Chondrocyte (in vitro differentiated cells): ENCODE measurements around the gene FDX1. TPM values are rescaled to one million over a fixed set of nuclear protein-coding genes. Genes with fewer than 3 reads are reported as not detected.

Source experiments
- DNase-seq: peaks from one replicate; pipeline ENCODE4 v3.0.0; 2021; ENCODE audit warnings: mixed read lengths, low spot score
- H3K27ac Mint-ChIP-seq: one replicate; pipeline ENCODE4 v1.8.0; 2021; ENCODE audit warnings: mild to moderate bottlenecking, moderate library complexity, mixed read lengths; ENCODE audit not compliant: unreplicated experiment
- H3K27me3 Mint-ChIP-seq: 2 replicates; pipeline ENCODE4 v1.8.0; 2021; ENCODE audit warnings: low read depth, mixed read lengths
- H3K36me3 Mint-ChIP-seq: 2 replicates; pipeline ENCODE4 v1.8.0; 2021; ENCODE audit warnings: low read depth, mixed read lengths
- H3K4me1 Mint-ChIP-seq: 2 replicates; pipeline ENCODE4 v1.8.0; 2021; ENCODE audit warnings: low read depth, mild to moderate bottlenecking, mixed read lengths
- H3K4me3 Mint-ChIP-seq: one replicate; pipeline ENCODE4 v1.8.0; 2021; ENCODE audit warnings: mild to moderate bottlenecking, moderate library complexity, mixed read lengths; ENCODE audit not compliant: unreplicated experiment
- H3K9me3 Mint-ChIP-seq: 2 replicates; pipeline ENCODE4 v1.8.0; 2021; ENCODE audit warnings: low read depth, mixed read lengths
- total RNA-seq: library from RNA; stranded (reverse); gene quantifications from 3 replicates; pipeline ENCODE4 v1.2.1, GENCODE V29; 2021
- TF ChIP-seq, protein P1 (sequence below): fragments of 200-600 bp; sonication (generic); IDR thresholded peaks from 2 replicates; pipeline ENCODE4 v1.5.0; 2021; ENCODE audit warnings: antibody characterized with exemption, mild to moderate bottlenecking, moderate library complexity

Gene FDX1
- total RNA-seq, 1 donor from 2014 or later, result 5.6 TPM

GRCh38 chr11:110470716-110471115 is 41.0 kb downstream of the FDX1 start:
- TF ChIP-seq, protein P1, sequence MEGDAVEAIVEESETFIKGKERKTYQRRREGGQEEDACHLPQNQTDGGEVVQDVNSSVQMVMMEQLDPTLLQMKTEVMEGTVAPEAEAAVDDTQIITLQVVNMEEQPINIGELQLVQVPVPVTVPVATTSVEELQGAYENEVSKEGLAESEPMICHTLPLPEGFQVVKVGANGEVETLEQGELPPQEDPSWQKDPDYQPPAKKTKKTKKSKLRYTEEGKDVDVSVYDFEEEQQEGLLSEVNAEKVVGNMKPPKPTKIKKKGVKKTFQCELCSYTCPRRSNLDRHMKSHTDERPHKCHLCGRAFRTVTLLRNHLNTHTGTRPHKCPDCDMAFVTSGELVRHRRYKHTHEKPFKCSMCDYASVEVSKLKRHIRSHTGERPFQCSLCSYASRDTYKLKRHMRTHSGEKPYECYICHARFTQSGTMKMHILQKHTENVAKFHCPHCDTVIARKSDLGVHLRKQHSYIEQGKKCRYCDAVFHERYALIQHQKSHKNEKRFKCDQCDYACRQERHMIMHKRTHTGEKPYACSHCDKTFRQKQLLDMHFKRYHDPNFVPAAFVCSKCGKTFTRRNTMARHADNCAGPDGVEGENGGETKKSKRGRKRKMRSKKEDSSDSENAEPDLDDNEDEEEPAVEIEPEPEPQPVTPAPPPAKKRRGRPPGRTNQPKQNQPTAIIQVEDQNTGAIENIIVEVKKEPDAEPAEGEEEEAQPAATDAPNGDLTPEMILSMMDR, result no peak
- DNase-seq, result no peak
- no peaks in the 10 kb centered on the region for H3K27me3 Mint-ChIP-seq
- no peaks in the 10 kb centered on the region for H3K9me3 Mint-ChIP-seq
- H3K27ac Mint-ChIP-seq, result no peak overlapping the region
- no peaks in the 10 kb centered on the region for H3K36me3 Mint-ChIP-seq
- H3K4me1 Mint-ChIP-seq, result peaks cover 24% of the 10 kb centered on the region
- no peak overlapping the region for H3K4me3 Mint-ChIP-seq

DNA sequence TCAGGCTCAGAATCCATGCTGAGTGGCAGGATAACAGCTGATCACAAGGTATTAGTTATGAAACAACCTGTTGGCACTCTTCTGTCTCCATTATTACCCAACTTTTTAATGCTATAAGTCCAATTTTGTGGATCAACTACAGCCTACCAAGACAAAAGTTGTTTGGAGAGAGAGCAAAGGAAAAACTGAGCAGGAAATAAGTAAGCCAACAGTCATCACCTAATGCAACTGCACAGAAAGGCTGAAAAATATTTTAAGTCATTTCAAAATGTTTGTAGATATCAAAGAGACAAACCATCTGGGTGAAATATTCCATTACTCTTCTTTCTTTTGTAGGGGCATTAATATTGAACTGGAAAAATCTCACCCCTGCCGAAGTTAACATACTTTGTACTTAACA is 41.6 kb downstream of the FDX1 start:
- Mint-ChIP-seq H3K4me1 (peaks cover 22% of the 10 kb centered on the region), H3K4me3 (no peak overlapping the region), H3K9me3 (no peaks in the 10 kb centered on the region), H3K27ac (no peak overlapping the region), H3K36me3 (no peaks in the 10 kb centered on the region), H3K27me3 (no peaks in the 10 kb centered on the region)
- TF ChIP-seq, protein P1, result no peak
- DNase-seq, result no peak

- no peak overlapping the region for H3K4me3 Mint-ChIP-seq
- no peaks in the 10 kb centered on the region for H3K27me3 Mint-ChIP-seq
- no peak overlapping the region for H3K27ac Mint-ChIP-seq
- peaks cover 22% of the 10 kb centered on the region for H3K4me1 Mint-ChIP-seq
- no peak for DNase-seq
- H3K9me3 Mint-ChIP-seq, result no peaks in the 10 kb centered on the region
- H3K36me3 Mint-ChIP-seq, result peaks cover 2% of the 10 kb centered on the region
- TF ChIP-seq, protein P1, result no peak
Observed at GRCh38 chr11:110472858-110473257, 43.1 kb downstream of the FDX1 start.

GRCh38 chr11:110473706-110474105 is 44.0 kb downstream of the FDX1 start:
- peaks cover 2% of the 10 kb centered on the region for H3K36me3 Mint-ChIP-seq
- H3K9me3 Mint-ChIP-seq, result no peaks in the 10 kb centered on the region
- H3K27ac Mint-ChIP-seq, result no peak overlapping the region
- TF ChIP-seq, protein P1, result no peak
- no peaks in the 10 kb centered on the region for H3K27me3 Mint-ChIP-seq
- no peak overlapping the region for H3K4me3 Mint-ChIP-seq
- DNase-seq, result no peak
- peaks cover 22% of the 10 kb centered on the region for H3K4me1 Mint-ChIP-seq

DNA sequence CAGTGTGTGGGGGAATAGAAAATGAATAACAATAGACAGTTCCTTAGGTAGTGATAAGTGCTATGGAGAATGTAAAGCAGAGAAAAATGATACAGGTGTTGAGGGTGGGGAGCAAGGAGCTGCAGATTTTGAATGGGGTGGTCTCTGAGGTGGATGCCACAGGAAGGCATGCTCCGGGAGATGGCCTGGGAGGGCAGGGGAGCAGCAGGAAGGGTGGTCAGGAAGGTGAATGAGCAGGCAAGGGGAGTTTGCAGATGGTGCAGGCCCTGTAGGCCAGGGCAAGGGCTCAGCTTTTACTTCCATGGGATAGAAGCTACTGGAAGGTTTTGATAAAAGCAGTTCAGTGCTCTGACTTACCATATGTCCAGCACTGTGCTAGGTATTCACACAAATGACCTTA is 44.8 kb downstream of the FDX1 start:
- no peak overlapping the region for H3K4me3 Mint-ChIP-seq
- H3K9me3 Mint-ChIP-seq, result no peaks in the 10 kb centered on the region
- no peaks in the 10 kb centered on the region for H3K27me3 Mint-ChIP-seq
- no peak overlapping the region for H3K27ac Mint-ChIP-seq
- TF ChIP-seq, protein P1, result no peak
- peaks cover 2% of the 10 kb centered on the region for H3K36me3 Mint-ChIP-seq
- peaks cover 22% of the 10 kb centered on the region for H3K4me1 Mint-ChIP-seq
- no peak for DNase-seq
